H1 (cell line): ENCODE data around the gene ERI3. TPM values are rescaled to one million over a fixed set of nuclear protein-coding genes. Genes with fewer than 3 reads are reported as not detected.

Experiments
- CTCF ChIA-PET: fragments of 300-600 bp; sonication (Branson Sonifier 250); formaldehyde crosslinking; loops from one replicate; lab custom pipeline; 2021; ENCODE audit not compliant: partially characterized antibody; lab: Charles Lee
- POLR2A ChIA-PET: fragments of 300-600 bp; sonication (Branson Sonifier 250); formaldehyde crosslinking; loops from one replicate; lab custom pipeline; 2021; ENCODE audit warnings: inconsistent platforms; ENCODE audit not compliant: partially characterized antibody; lab: Charles Lee
- DNase-seq, 2 experiments: peaks; one replicate each; pipeline versions ENCODE4 v3.0.0 to v3.0.0-alpha.2; 2010 to 2022; ENCODE audit warnings: low spot score in 2 of 2, low read depth in 1 of 2, mixed read lengths in 1 of 2
- FAIRE-seq: peaks from 2 replicates; lab custom pipeline; 2011; peaks lifted over from hg19 to GRCh38; lab: Jason Lieb, UNC
- H2AFZ ChIP-seq: 2 replicates; pipeline ENCODE4 v1.8.1; 2012; ENCODE audit warnings: low read length, inconsistent platforms
- H2AK5ac ChIP-seq: 2 replicates; pipeline ENCODE4 v1.6.1; 2013; ENCODE audit warnings: low read depth, low read length
- H2BK120ac ChIP-seq: replicated peaks from 2 replicates; pipeline ENCODE3; 2013; ENCODE audit warnings: low read depth, low read length, inconsistent platforms
- H2BK12ac ChIP-seq: 2 replicates; pipeline ENCODE4 v1.6.1; 2013; ENCODE audit warnings: low read depth, low read length
- H2BK15ac ChIP-seq: 2 replicates; pipeline ENCODE4 v1.6.1; 2013; ENCODE audit warnings: low read length
- H2BK20ac ChIP-seq: 2 replicates; pipeline ENCODE4 v1.6.1; 2013; ENCODE audit warnings: low read length
- H2BK5ac ChIP-seq: 2 replicates; pipeline ENCODE4 v1.6.1; 2013; ENCODE audit warnings: low read depth, low read length
- H3K14ac ChIP-seq: 2 replicates; pipeline ENCODE4 v1.6.1; 2013; ENCODE audit warnings: inconsistent platforms; ENCODE audit not compliant: insufficient read length
- H3K18ac ChIP-seq: 2 replicates; pipeline ENCODE4 v1.6.1; 2013; ENCODE audit warnings: low read length; ENCODE audit errors: extremely low read depth
- H3K23ac ChIP-seq: 2 replicates; pipeline ENCODE4 v1.6.1; 2013; ENCODE audit warnings: inconsistent platforms; ENCODE audit not compliant: insufficient read length
- H3K23me2 ChIP-seq: 2 replicates; pipeline ENCODE4 v1.6.1; 2013; ENCODE audit warnings: low read depth, low read length
- H3K27ac ChIP-seq: 2 replicates; pipeline ENCODE4 v1.6.1; 2011; ENCODE audit warnings: low read depth, low read length, inconsistent platforms
- H3K27me3 ChIP-seq, 4 experiments: replicated peaks in 1 of 4; 1 replicate in 1 of 4; 2 replicates in 3 of 4; pipeline versions ENCODE4 v1.6.1 to v1.8.1; 2011 to 2013; ENCODE audit warnings: low read length in 3 of 4, mild to moderate bottlenecking in 3 of 4, inconsistent platforms in 2 of 4, mixed read lengths in 2 of 4, moderate library complexity in 1 of 4; ENCODE audit not compliant: control insufficient read depth in 3 of 4, insufficient read depth in 3 of 4; ENCODE audit errors: extremely low read depth in 1 of 4
- H3K36me3 ChIP-seq, 4 experiments: 2 replicates each; pipeline versions ENCODE4 v1.6.1 to v1.8.1; 2011 to 2013; ENCODE audit warnings: mild to moderate bottlenecking in 4 of 4, low read length in 3 of 4, moderate library complexity in 2 of 4, control low read depth in 1 of 4, inconsistent platforms in 1 of 4; ENCODE audit not compliant: insufficient read depth in 4 of 4, control insufficient read depth in 2 of 4
- H3K4ac ChIP-seq: replicated peaks from 2 replicates; pipeline ENCODE3; 2013; ENCODE audit warnings: low read length, low read depth, mixed read lengths, inconsistent platforms; ENCODE audit not compliant: insufficient read length
- H3K4me1 ChIP-seq, 4 experiments: replicated peaks in 1 of 4; 1 replicate in 1 of 4; 2 replicates in 3 of 4; pipeline versions ENCODE4 v1.6.1 to v1.8.1; 2011 to 2013; ENCODE audit warnings: low read length in 3 of 4, inconsistent platforms in 2 of 4, mixed read lengths in 1 of 4; ENCODE audit not compliant: insufficient read depth in 4 of 4, control insufficient read depth in 3 of 4
- H3K4me2 ChIP-seq, 2 experiments: 2 replicates each; pipeline versions ENCODE4 v1.6.1 to v1.8.1; 2011 to 2013; ENCODE audit warnings: low read depth in 2 of 2, low read length in 2 of 2, control low read depth in 1 of 2, inconsistent platforms in 1 of 2, mild to moderate bottlenecking in 1 of 2; ENCODE audit not compliant: insufficient read depth in 1 of 2
- H3K4me3 ChIP-seq, 4 experiments: fragments of 200-600, 300-600 bp in 1 of 4; sonication (generic), shearing (Covaris generic), sonication (Bioruptor Twin) in 1 of 4; 2 replicates each; pipeline versions ENCODE4 v1.5.1 to v1.8.1; 2011 to 2016; ENCODE audit warnings: low read length in 4 of 4, low read depth in 3 of 4, control low read depth in 2 of 4, inconsistent platforms in 2 of 4, mild to moderate bottlenecking in 2 of 4, mixed read lengths in 1 of 4, moderate library complexity in 1 of 4; ENCODE audit not compliant: insufficient read depth in 2 of 4; ENCODE audit errors: extremely low read depth in 1 of 4
- H3K56ac ChIP-seq: replicated peaks from 2 replicates; pipeline ENCODE3; 2013; ENCODE audit warnings: low read depth, mild to moderate bottlenecking, mixed read lengths, low read length, inconsistent platforms; ENCODE audit not compliant: insufficient read length
- H3K79me1 ChIP-seq: 2 replicates; pipeline ENCODE4 v1.6.1; 2013; ENCODE audit warnings: low read depth, low read length, control low read depth
- H3K79me2 ChIP-seq, 2 experiments: 2 replicates each; pipeline versions ENCODE4 v1.6.1 to v1.8.1; 2012 to 2013; ENCODE audit warnings: low read length in 2 of 2, mild to moderate bottlenecking in 2 of 2, inconsistent platforms in 1 of 2; ENCODE audit not compliant: insufficient read depth in 2 of 2, control insufficient read depth in 1 of 2
- H3K9ac ChIP-seq, 4 experiments: replicated peaks in 1 of 4; 1 replicate in 1 of 4; 2 replicates in 3 of 4; pipeline versions ENCODE4 v1.6.1 to v1.8.1; 2011 to 2013; ENCODE audit warnings: low read depth in 3 of 4, low read length in 3 of 4, control low read depth in 2 of 4, mild to moderate bottlenecking in 2 of 4, moderate library complexity in 2 of 4, inconsistent platforms in 1 of 4; ENCODE audit errors: extremely low read depth in 1 of 4
- H3K9me3 ChIP-seq, 2 experiments: 2 replicates each; pipeline versions ENCODE4 v1.6.1 to v1.8.1; 2012 to 2013; ENCODE audit warnings: mild to moderate bottlenecking in 2 of 2, moderate library complexity in 2 of 2, control low read depth in 1 of 2, inconsistent platforms in 1 of 2, low read depth in 1 of 2, low read length in 1 of 2, mixed read lengths in 1 of 2; ENCODE audit not compliant: insufficient read depth in 2 of 2
- H4K20me1 ChIP-seq, 2 experiments: replicated peaks in 1 of 2; 2 replicates each; pipeline versions ENCODE3 to v1.8.1; 2011 to 2013; ENCODE audit warnings: inconsistent platforms in 2 of 2, low read length in 2 of 2, mild to moderate bottlenecking in 1 of 2; ENCODE audit not compliant: insufficient read depth in 2 of 2, control insufficient read depth in 1 of 2
- H4K5ac ChIP-seq: 2 replicates; pipeline ENCODE4 v1.6.1; 2013; ENCODE audit warnings: low read length, low read depth, mixed read lengths, inconsistent platforms; ENCODE audit not compliant: insufficient read length
- H4K8ac ChIP-seq: 2 replicates; pipeline ENCODE4 v1.8.0; 2013; ENCODE audit warnings: mild to moderate bottlenecking, moderate library complexity, low read length, inconsistent platforms; ENCODE audit not compliant: insufficient read depth; ENCODE audit errors: extremely low read depth
- H4K91ac ChIP-seq: replicated peaks from 2 replicates; pipeline ENCODE3; 2013; ENCODE audit warnings: low read length, mixed read lengths, inconsistent platforms; ENCODE audit not compliant: insufficient read length
- EZH2 ChIP-seq: fragments of 200-600 bp; sonication (generic); IDR thresholded peaks from 2 replicates; pipeline ENCODE4 v1.7.1; 2012; ENCODE audit warnings: low read depth, mild to moderate bottlenecking, moderate library complexity, low read length, inconsistent platforms; ENCODE audit not compliant: severe bottlenecking
- SUZ12 ChIP-seq: fragments of 200-600 bp; sonication (generic); IDR thresholded peaks from 2 replicates; pipeline ENCODE4 v1.6.1; 2012; ENCODE audit warnings: mild to moderate bottlenecking, inconsistent platforms, low read length, moderate library complexity, mixed read lengths
- WGBS, 2 experiments: shearing (Covaris generic) in 1 of 2; methylation state at CpG; one replicate each; pipeline versions ENCODE4 v1.1.6 to v1.1.7; 2013 to 2015; ENCODE audit warnings: low lambda C conversion rate in 2 of 2, mixed read lengths in 2 of 2, inconsistent platforms in 1 of 2, low coverage in 1 of 2, missing lambda C conversion rate in 1 of 2; ENCODE audit not compliant: insufficient replicate concordance in 2 of 2, insufficient coverage in 1 of 2, insufficient read length in 1 of 2; ENCODE audit errors: extremely low coverage in 1 of 2, missing lambda C conversion rate in 1 of 2; 5-methylcytosine and 5-hydroxymethylcytosine counted together
- polyA plus RNA-seq, 7 experiments: library from polyadenylated mRNA; depleted of rRNA in 3 of 7; stranded (reverse) in 5 of 7; unstranded in 2 of 7; fragments of >200 nt in 5 of 7; fragments of 200-250 nt in 2 of 7; gene quantifications; 1 replicate in 5 of 7; 2 replicates in 1 of 7; 4 replicates in 1 of 7; pipeline versions ENCODE4 v1.2.1 to v1.2.3, GENCODE V29; 2011 to 2013; ENCODE audit warnings: missing spikeins in 2 of 7, mixed read lengths in 2 of 7
- total RNA-seq: library from RNA; stranded (reverse); fragmentation: NEBNext Ultra II Directional; extraction: Animal tissue kit (Norgen Biotek cat#: 25700); gene quantifications from 2 replicates; pipeline ENCODE4 v1.2.1, GENCODE V29; 2021

The ERI3 gene
- total and polyA plus RNA-seq, 2 of the 8 experiments (the other 6 are each of a cell fraction or from before 2014, with no cell fraction given): 81.1 to 199 TPM

- Histone ChIP-seq H2BK15ac (no peak overlapping the region), H2BK20ac (no peak overlapping the region), H3K23ac (no peak overlapping the region), H4K5ac (no peak overlapping the region), H3K36me3 (peaks cover 20 to 36% (median 35%) of the 10 kb centered on the region in 4 experiments; a peak in 7 of 8 replicates), H4K20me1 (peaks cover 2 to 17% of the 10 kb centered on the region in 2 experiments), H3K9ac (no peak overlapping the region), H4K8ac (no peak overlapping the region), H3K79me1 (no peaks in the 10 kb centered on the region; the same call in 1 of the 2 replicates), H2BK12ac (no peak overlapping the region), H3K4me3 (no peak overlapping the region), H3K79me2 (no peaks in the 10 kb centered on the region), H2AFZ (no peak overlapping the region), H2BK5ac (no peak overlapping the region), H3K14ac (no peak overlapping the region), H3K9me3 (peaks cover 11 to 14% of the 10 kb centered on the region in 2 experiments), H3K4me1 (no peaks in the 10 kb centered on the region), H4K91ac (no peak overlapping the region), H3K4me2 (no peak overlapping the region), H3K56ac (no peak overlapping the region), H2AK5ac (no peak overlapping the region), H3K27ac (no peak overlapping the region), H3K27me3 (no peaks in the 10 kb centered on the region), H2BK120ac (no peak overlapping the region), H3K4ac (no peak overlapping the region), H3K23me2 (no peaks in the 10 kb centered on the region), H3K18ac (no peak overlapping the region)
- FAIRE-seq: no peak
- DNase-seq: no peak
- TF ChIP-seq EZH2: no peak
- TF ChIP-seq SUZ12: no peak
- 92% methylated on average over 23 of the region's 23 CpGs; no CpG with 5 or more reads in 1 of the 2 experiments for WGBS, 2 experiments
- ChIA-PET CTCF (interaction anchor here (1.3 to 18.7 kb wide), 5 partner anchors 10 to 199 kb away, joined by 3 to 250 read pairs (median 38); no protein-coding TSS in a partner anchor), POLR2A (no interaction called here)
Observed at GRCh38 chr1:44221769-44222168, 133.3 kb downstream of the ERI3 start.
